Measurements from ENCODE around the gene DBR1.

GRCh38 chr3:138187296-138188012, 12.7 kb upstream of the DBR1 start, which contains the start of gene ARMC8:
- TF ChIP-seq POLR2AphosphoS5 (IDR thresholded peaks at IDR 0.05; ENCODE audit: low read depth, low read length) (peak; percentile 80), SIN3A (IDR thresholded peaks at IDR 0.05; ENCODE audit: borderline replicate concordance, insufficient read depth, low read length) (peak; percentile 25; the same call in 1 of the 2 replicates), TAF1 (IDR thresholded peaks at IDR 0.05; ENCODE audit: borderline replicate concordance, insufficient read depth, low read length) (peak; percentile 71; the same call in 1 of the 2 replicates), FOXP2 (optimal IDR thresholded peaks at IDR 0.05; ENCODE audit: borderline replicate concordance, extremely low read depth, extremely low read length, insufficient read depth) (peak; percentile 30)
- TF ChIP-seq, protein P1, sequence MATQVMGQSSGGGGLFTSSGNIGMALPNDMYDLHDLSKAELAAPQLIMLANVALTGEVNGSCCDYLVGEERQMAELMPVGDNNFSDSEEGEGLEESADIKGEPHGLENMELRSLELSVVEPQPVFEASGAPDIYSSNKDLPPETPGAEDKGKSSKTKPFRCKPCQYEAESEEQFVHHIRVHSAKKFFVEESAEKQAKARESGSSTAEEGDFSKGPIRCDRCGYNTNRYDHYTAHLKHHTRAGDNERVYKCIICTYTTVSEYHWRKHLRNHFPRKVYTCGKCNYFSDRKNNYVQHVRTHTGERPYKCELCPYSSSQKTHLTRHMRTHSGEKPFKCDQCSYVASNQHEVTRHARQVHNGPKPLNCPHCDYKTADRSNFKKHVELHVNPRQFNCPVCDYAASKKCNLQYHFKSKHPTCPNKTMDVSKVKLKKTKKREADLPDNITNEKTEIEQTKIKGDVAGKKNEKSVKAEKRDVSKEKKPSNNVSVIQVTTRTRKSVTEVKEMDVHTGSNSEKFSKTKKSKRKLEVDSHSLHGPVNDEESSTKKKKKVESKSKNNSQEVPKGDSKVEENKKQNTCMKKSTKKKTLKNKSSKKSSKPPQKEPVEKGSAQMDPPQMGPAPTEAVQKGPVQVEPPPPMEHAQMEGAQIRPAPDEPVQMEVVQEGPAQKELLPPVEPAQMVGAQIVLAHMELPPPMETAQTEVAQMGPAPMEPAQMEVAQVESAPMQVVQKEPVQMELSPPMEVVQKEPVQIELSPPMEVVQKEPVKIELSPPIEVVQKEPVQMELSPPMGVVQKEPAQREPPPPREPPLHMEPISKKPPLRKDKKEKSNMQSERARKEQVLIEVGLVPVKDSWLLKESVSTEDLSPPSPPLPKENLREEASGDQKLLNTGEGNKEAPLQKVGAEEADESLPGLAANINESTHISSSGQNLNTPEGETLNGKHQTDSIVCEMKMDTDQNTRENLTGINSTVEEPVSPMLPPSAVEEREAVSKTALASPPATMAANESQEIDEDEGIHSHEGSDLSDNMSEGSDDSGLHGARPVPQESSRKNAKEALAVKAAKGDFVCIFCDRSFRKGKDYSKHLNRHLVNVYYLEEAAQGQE (IDR thresholded peaks at IDR 0.05; ENCODE audit: insufficient read depth in 1 of 2, low read depth in 2 of 2, low read length in 2 of 2), result no peak

All from PFSK-1 (cell line).